Ectodermal cell (in vitro differentiated cells): ENCODE data around the gene HADH.
"Not testable (repeated sequence)": the region's sequence is repeated elsewhere in the genome, so short reads cannot be mapped to it uniquely, and the experiment has no call there.

ENCODE experiments used
- H3K27ac ChIP-seq: 2 replicates; pipeline ENCODE4 v1.7.0; 2013; ENCODE audit warnings: mild to moderate bottlenecking, low read depth, low read length; ENCODE audit not compliant: insufficient read depth, poor library complexity, severe bottlenecking
- H3K27me3 ChIP-seq: 2 replicates; pipeline ENCODE4 v1.7.0; 2013; ENCODE audit warnings: mild to moderate bottlenecking, low read length; ENCODE audit not compliant: insufficient read depth, control insufficient read depth, poor library complexity, severe bottlenecking
- H3K36me3 ChIP-seq: one replicate; pipeline ENCODE4 v1.7.0; 2013; ENCODE audit warnings: low read length; ENCODE audit not compliant: control insufficient read depth, insufficient read depth
- H3K4me1 ChIP-seq: one replicate; pipeline ENCODE4 v1.7.0; 2013; ENCODE audit warnings: low read length; ENCODE audit not compliant: control insufficient read depth, insufficient read depth
- H3K4me3 ChIP-seq: 2 replicates; pipeline ENCODE4 v1.7.0; 2013; ENCODE audit warnings: low read depth, low read length, control low read depth; ENCODE audit not compliant: insufficient read depth
- H3K9me3 ChIP-seq: 2 replicates; pipeline ENCODE4 v1.7.0; 2013; ENCODE audit warnings: mild to moderate bottlenecking, low read length, moderate library complexity; ENCODE audit not compliant: control insufficient read depth
- WGBS, 2 experiments: methylation state at CpG; one replicate each; pipeline ENCODE4 v1.1.7; 2013; ENCODE audit warnings: missing lambda C conversion rate in 2 of 2; 5-methylcytosine and 5-hydroxymethylcytosine counted together

HADH gene

GRCh38 chr4:108045687-108046024 is 56.0 kb downstream of the HADH start:
- Histone ChIP-seq H3K27ac (no peak overlapping the region), H3K4me3 (no peak overlapping the region), H3K36me3 (peaks cover 4% of the 10 kb centered on the region), H3K4me1 (peaks cover 10% of the 10 kb centered on the region), H3K27me3 (no peaks in the 10 kb centered on the region), H3K9me3 (no peaks in the 10 kb centered on the region)
- WGBS, 2 experiments = 84 to 87% methylated on average over 3 of the region's 3 CpGs

DNA sequence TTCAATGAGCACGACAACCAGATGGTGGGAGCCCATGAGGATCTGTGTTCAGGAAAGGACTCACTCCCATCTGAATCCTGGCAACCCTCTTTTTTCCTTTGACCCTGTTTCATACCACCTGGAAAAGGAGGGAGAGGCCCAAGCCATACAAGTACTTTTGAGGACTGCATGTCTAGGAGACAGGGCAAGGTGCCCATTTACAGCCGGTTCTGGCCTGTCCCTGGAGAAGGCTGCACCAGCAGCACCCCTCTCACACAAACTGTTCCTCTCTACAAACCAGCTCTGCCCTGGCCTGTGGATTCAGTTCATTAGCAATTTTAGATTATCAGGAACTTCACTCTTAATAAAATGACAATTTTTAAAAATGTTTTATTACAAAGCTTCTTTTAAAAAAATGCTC is 57.5 kb downstream of the HADH start:
- 89 to 95% methylated on average over 2 of the region's 2 CpGs for WGBS, 2 experiments
- Histone ChIP-seq H3K4me3 (no peak overlapping the region), H3K27ac (no peak overlapping the region), H3K9me3 (no peaks in the 10 kb centered on the region), H3K36me3 (peaks cover 4% of the 10 kb centered on the region), H3K4me1 (peaks cover 10% of the 10 kb centered on the region), H3K27me3 (no peaks in the 10 kb centered on the region)

GRCh38 chr4:108048157-108048556 is 58.5 kb downstream of the HADH start:
- 93 to 94% methylated on average over 6 of the region's 6 CpGs for WGBS, 2 experiments
- no peak overlapping the region for H3K27ac ChIP-seq

DNA sequence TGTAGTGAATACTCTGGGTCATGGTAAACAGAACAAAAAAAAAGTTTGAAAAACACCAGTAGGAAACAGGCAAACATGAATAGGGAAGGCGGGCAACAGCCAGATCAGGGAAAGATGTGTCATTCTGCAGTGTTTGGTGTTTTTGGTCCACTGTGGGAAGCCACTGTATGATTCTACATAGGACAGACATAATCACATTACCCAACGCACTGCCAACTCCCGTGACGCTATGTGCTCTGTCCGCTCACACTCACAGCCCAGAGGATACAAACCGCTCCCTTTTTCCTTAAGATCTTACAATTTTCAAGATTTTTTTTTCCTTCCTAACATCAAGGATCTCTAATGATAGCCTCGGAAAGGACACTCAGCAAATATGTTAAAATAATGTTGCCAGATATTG is 59.3 kb downstream of the HADH start:
- no peaks in the 10 kb centered on the region for H3K9me3 ChIP-seq
- no peaks in the 10 kb centered on the region for H3K4me1 ChIP-seq
- H3K36me3 ChIP-seq = peaks cover 5% of the 10 kb centered on the region
- H3K4me3 ChIP-seq = no peak overlapping the region
- 95 to 97% methylated on average over 6 of the region's 7 CpGs for WGBS, 2 experiments
- no peak overlapping the region for H3K27ac ChIP-seq
- H3K27me3 ChIP-seq = no peaks in the 10 kb centered on the region

More at GRCh38 chr4:108048157-108048556, 58.5 kb downstream of the HADH start:
- Histone ChIP-seq H3K36me3 (peaks cover 4% of the 10 kb centered on the region), H3K27me3 (no peaks in the 10 kb centered on the region), H3K4me3 (no peak overlapping the region), H3K4me1 (peaks cover 8% of the 10 kb centered on the region), H3K9me3 (no peaks in the 10 kb centered on the region)

DNA sequence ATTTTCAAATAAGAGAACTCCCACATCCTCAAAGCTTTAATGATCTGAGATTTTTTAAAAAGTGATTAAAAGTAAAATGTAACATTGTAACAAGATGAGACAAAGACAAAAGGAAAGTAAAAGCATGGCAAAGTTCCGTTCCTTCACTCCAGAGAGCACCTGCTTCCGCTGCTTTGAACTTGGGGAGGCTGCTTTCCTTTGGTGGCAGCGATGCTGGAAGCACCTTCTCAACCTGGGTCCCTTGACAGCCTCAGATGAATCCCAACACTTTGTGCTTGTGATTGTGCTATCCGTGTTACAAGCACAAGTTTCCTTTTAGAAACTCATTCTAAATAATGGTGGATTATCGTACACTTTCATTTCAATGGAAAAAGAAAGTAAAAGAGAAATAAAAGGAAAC is 59.7 kb downstream of the HADH start:
- Histone ChIP-seq H3K4me3 (no peak overlapping the region), H3K27ac (no peak overlapping the region), H3K9me3 (no peaks in the 10 kb centered on the region), H3K27me3 (no peaks in the 10 kb centered on the region), H3K36me3 (peaks cover 7% of the 10 kb centered on the region), H3K4me1 (no peaks in the 10 kb centered on the region)
- WGBS, 2 experiments = 95 to 96% methylated on average over 3 to 5 of the region's 5 CpGs

GRCh38 chr4:108050166-108051111 is 60.8 kb downstream of the HADH start:
- not testable (repeated sequence) for H3K4me1 ChIP-seq, H3K27me3 ChIP-seq, H3K27ac ChIP-seq, H3K4me3 ChIP-seq, H3K36me3 ChIP-seq, H3K9me3 ChIP-seq
- WGBS, 2 experiments = 59 to 66% methylated on average over 8 of the region's 10 CpGs

GRCh38 chr4:108051343-108051742 is 61.7 kb downstream of the HADH start:
- Histone ChIP-seq H3K9me3 (no peaks in the 10 kb centered on the region), H3K4me1 (no peaks in the 10 kb centered on the region), H3K36me3 (peaks cover 7% of the 10 kb centered on the region), H3K4me3 (no peak overlapping the region), H3K27ac (no peak overlapping the region), H3K27me3 (no peaks in the 10 kb centered on the region)
- WGBS, 2 experiments = 94 to 99% methylated on average over 10 of the region's 10 CpGs

- no peaks in the 10 kb centered on the region for H3K4me1 ChIP-seq
- no peak overlapping the region for H3K27ac ChIP-seq
- peaks cover 4% of the 10 kb centered on the region for H3K36me3 ChIP-seq
- H3K9me3 ChIP-seq = no peaks in the 10 kb centered on the region
- H3K27me3 ChIP-seq = no peaks in the 10 kb centered on the region
- H3K4me3 ChIP-seq = no peak overlapping the region
- 94 to 96% methylated on average over 2 of the region's 2 CpGs for WGBS, 2 experiments
Measured at GRCh38 chr4:108052558-108053120, 63.0 kb downstream of the HADH start.

GRCh38 chr4:108053251-108053711 is 63.6 kb downstream of the HADH start:
- Histone ChIP-seq H3K36me3 (peaks cover 4% of the 10 kb centered on the region), H3K27me3 (no peaks in the 10 kb centered on the region), H3K27ac (no peak overlapping the region), H3K4me1 (no peaks in the 10 kb centered on the region), H3K4me3 (no peak overlapping the region), H3K9me3 (no peaks in the 10 kb centered on the region)
- 93 to 96% methylated on average over 1 of the region's 1 CpG for WGBS, 2 experiments

DNA sequence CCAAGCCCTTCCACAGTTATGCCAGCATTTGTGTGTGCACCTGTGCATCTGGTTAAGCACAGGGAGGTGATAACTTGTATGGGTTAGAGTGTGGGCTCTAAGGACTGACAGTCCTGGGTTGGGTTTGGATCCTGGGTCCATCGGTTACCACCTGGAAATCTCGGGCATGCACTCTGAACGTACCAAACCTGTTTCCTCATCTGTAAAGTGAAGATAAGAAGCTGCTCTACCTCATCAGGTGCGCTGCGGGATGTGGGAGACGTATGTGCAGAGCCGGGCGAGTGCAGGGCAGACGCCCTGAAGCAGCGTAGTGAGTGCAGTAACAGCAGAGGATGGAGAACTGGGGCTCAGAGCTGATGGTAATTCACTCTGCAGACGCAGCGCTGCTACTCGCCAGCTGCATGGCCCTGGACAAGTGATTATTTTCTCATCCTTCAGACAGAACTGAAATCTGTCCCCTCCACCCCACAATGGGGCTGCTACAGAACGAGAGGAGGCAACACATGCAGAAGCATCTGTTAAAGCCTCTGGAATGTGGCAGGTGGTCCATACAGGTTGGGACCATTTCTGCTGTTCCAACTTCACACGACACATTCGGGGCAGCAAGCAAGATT is 64.4 kb downstream of the HADH start:
- WGBS, 2 experiments = 95 to 98% methylated on average over 16 of the region's 16 CpGs

More for the DNA sequence above, 64.4 kb downstream of the HADH start:
- Histone ChIP-seq H3K36me3 (peaks cover 4% of the 10 kb centered on the region), H3K27me3 (no peaks in the 10 kb centered on the region), H3K9me3 (no peaks in the 10 kb centered on the region), H3K4me3 (no peak overlapping the region), H3K4me1 (no peaks in the 10 kb centered on the region), H3K27ac (no peak overlapping the region)
